HUES6 (cell line): ENCODE measurements around the gene FAM3D.

Source experiments
- H3K27ac ChIP-seq: 2 replicates; pipeline ENCODE4 v1.7.0; 2013; ENCODE audit warnings: low read depth, mild to moderate bottlenecking, low read length, inconsistent platforms
- H3K27me3 ChIP-seq: 2 replicates; pipeline ENCODE4 v1.6.1; 2013; ENCODE audit warnings: low read length; ENCODE audit not compliant: control insufficient read depth, insufficient read depth
- H3K36me3 ChIP-seq: 2 replicates; pipeline ENCODE4 v1.6.1; 2013; ENCODE audit warnings: low read length; ENCODE audit not compliant: control insufficient read depth, insufficient read depth
- H3K4me1 ChIP-seq: 2 replicates; pipeline ENCODE4 v1.6.1; 2013; ENCODE audit warnings: low read length; ENCODE audit not compliant: control insufficient read depth, insufficient read depth
- H3K4me3 ChIP-seq: 2 replicates; pipeline ENCODE4 v1.5.1; 2013; ENCODE audit warnings: low read depth, low read length
- H3K9ac ChIP-seq: one replicate; pipeline ENCODE4 v1.6.1; 2013; ENCODE audit warnings: mild to moderate bottlenecking, low read length
- H3K9me3 ChIP-seq: 2 replicates; pipeline ENCODE4 v1.6.1; 2013; ENCODE audit warnings: low read depth, low read length; ENCODE audit not compliant: control insufficient read depth, insufficient read depth

Gene FAM3D

GRCh38 chr3:58588030-58588614 is 78.5 kb downstream of the FAM3D start:
- no peaks in the 10 kb centered on the region for H3K9me3 ChIP-seq
- H3K27me3 ChIP-seq: peaks cover 44% of the 10 kb centered on the region
- peaks cover 17% of the 10 kb centered on the region for H3K4me1 ChIP-seq
- H3K27ac ChIP-seq: no peak overlapping the region
- H3K4me3 ChIP-seq: no peak overlapping the region
- no peaks in the 10 kb centered on the region for H3K36me3 ChIP-seq
- no peak overlapping the region for H3K9ac ChIP-seq

- Histone ChIP-seq H3K9ac (no peak overlapping the region), H3K27ac (no peak overlapping the region), H3K9me3 (no peaks in the 10 kb centered on the region), H3K27me3 (peaks cover 44% of the 10 kb centered on the region), H3K4me3 (peak overlapping the region; percentile 54), H3K4me1 (peaks cover 23% of the 10 kb centered on the region), H3K36me3 (no peaks in the 10 kb centered on the region)
These were observed 79.8 kb downstream of the FAM3D start for GRCh38 chr3:58586776-58587192.

GRCh38 chr3:58585994-58586393 is 80.6 kb downstream of the FAM3D start:
- Histone ChIP-seq H3K27me3 (peaks cover 44% of the 10 kb centered on the region), H3K4me3 (0 out of 2 replicates have a peak overlapping the region, but pooled peaks have one; percentile 52), H3K4me1 (peaks cover 30% of the 10 kb centered on the region), H3K27ac (no peak overlapping the region), H3K9me3 (no peaks in the 10 kb centered on the region), H3K36me3 (no peaks in the 10 kb centered on the region), H3K9ac (no peak overlapping the region)

GRCh38 chr3:58585005-58585786 is 81.4 kb downstream of the FAM3D start:
- Histone ChIP-seq H3K36me3 (no peaks in the 10 kb centered on the region), H3K9ac (peak overlapping the region; percentile 16), H3K9me3 (no peaks in the 10 kb centered on the region), H3K27ac (no peak overlapping the region), H3K4me1 (peaks cover 36% of the 10 kb centered on the region), H3K27me3 (peaks cover 44% of the 10 kb centered on the region), H3K4me3 (peak overlapping the region; percentile 52)

- no peak overlapping the region for H3K9ac ChIP-seq
- H3K4me3 ChIP-seq: peak overlapping the region; percentile 52
- H3K9me3 ChIP-seq: no peaks in the 10 kb centered on the region
- H3K36me3 ChIP-seq: no peaks in the 10 kb centered on the region
- no peak overlapping the region for H3K27ac ChIP-seq
- H3K4me1 ChIP-seq: peaks cover 36% of the 10 kb centered on the region
- H3K27me3 ChIP-seq: peaks cover 44% of the 10 kb centered on the region
These were observed 81.9 kb downstream of the FAM3D start for GRCh38 chr3:58584690-58585004.
